Erythroblast (primary cell): ENCODE data around the gene CCDC57.

Source experiments
- GATA1 ChIP-seq: IDR thresholded peaks from 2 replicates; pipeline ENCODE4 v1.6.1; 2011; ENCODE audit warnings: low read depth, mild to moderate bottlenecking, control low read depth, low read length, moderate library complexity
- POLR2A ChIP-seq: IDR thresholded peaks from 2 replicates; pipeline ENCODE4 v1.6.1; 2011; ENCODE audit warnings: mild to moderate bottlenecking, low read length

GRCh38 chr17:82201498-82201910 is 11.1 kb downstream of the CCDC57 start:
- TF ChIP-seq POLR2A (no peak), GATA1 (no peak)
